NCI-H1436 (cell line): ENCODE data around the gene ZNF225.
"Not testable (repeated sequence)": the region's sequence is repeated elsewhere in the genome, so short reads cannot be mapped to it uniquely, and the experiment has no call there.

ENCODE experiments used
- DNase-seq: peaks from one replicate; lab custom pipeline; 2025; lab: John Stamatoyannopoulos, UW

Gene ZNF225

DNA sequence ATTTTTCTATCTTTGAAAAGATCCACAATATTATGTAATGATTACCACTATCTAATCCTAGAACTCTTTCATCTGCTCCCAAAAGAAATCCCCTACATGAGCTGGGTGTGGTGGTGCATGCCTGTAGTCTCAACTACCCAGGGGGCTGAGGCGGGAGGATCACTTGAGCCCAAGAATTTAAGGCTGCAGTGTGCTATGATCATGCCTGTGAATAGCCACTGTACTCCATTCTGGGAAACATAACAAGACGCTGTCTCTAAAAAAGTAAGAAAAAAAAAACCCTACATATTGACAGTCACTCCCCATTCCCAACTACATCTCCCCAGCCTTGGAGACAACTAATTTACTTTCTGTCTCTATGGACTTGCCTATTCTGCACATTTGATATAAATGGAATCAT lies 50.6 kb downstream of the ZNF225 start:
- DNase-seq, result no peak

DNA sequence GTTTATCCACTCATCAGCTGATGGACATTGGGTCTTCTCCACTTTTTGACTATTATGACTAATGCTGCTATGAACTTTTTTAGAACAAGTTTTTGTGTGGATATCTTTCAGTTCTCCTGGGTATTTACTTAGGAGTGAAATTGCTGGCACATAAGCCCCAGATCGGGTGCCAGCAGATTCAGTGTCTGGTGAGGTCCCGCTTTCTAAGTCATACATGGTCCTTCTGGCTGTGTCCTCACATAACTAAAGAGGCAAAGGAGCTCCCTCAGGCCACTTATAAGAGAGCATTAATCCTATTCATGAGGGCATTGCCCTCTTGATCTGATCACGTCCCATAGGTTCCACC lies 51.1 kb downstream of the ZNF225 start:
- DNase-seq, result no peak

DNA sequence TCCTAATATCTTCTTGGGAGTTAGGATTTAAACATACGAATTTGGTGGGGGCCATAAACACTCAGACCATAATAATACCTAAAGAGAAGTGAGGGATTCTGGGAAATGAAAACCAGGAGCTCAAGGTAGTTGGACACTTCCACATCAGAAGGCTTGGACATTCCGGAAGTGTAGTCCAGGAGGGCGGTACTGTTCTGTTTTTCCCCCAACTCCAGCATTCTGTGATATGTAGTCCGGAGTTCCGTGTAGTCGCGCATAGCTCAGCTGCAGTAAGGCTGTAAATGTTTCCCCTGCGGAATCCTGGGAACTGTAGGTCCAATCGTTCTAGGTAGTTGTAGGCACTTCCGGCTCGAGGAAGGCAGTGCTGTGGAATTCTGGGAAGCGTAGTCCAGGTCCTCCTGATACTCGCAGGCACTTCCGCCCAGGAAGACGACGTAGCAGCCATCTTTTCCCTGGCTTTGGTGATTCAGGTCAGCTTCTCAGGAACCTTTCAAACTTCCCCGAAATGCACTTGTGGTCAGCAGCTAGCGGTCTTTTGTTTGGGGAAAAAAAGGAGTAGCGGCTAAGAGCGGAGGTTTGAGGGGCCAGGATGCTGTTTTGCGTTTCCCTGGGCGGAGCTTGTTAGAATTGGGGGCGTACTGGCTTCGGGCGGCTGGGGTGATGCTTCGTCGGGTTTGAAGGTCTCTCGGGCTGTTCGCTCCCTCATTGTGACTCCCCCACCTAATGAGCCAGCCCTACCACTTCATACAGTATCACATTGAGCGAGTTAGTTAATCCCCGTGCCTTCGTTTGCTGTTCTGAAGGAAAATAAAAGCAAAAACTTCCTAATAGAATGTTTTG lies 51.7 kb downstream of the ZNF225 start, which contains the start of gene ZNF226:
Gene ZNF226, plus strand, starts transcription at position 428 of the 840 bp plus-strand sequence. CDS start 4,981 bp downstream, outside the sequence.
- DNase-seq, result peak; percentile 89

DNA sequence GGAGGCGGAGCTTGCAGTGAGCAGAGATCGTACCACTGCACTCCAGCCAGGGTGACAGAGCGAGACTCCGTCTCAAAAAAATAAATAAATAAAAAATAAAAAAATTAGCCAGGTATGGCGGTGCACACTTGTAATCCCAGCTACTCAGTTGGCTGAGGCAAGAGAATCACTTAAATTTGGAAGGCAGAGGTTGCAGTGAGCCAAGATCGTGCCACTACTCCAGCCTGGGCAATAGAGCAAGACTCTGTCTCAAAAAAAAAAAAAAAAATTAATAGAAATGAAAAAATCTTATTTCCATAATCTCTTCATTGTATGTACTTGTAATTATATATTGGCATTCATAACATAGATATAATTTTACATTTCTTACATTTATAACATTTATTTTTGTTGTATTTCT lies 57.5 kb downstream of the ZNF225 start:
- not testable (repeated sequence) for DNase-seq

DNA sequence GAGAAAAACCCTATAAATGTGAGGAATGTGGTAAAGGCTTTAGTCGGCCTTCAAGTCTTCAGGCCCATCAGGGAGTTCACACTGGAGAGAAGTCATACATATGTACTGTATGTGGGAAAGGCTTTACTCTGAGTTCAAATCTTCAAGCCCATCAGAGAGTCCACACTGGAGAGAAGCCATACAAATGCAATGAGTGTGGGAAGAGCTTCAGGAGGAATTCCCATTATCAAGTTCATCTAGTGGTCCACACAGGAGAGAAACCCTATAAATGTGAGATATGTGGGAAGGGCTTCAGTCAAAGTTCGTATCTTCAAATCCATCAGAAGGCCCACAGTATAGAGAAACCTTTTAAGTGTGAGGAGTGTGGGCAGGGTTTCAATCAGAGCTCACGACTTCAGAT lies 63.4 kb downstream of the ZNF225 start:
- DNase-seq, result no peak

DNA sequence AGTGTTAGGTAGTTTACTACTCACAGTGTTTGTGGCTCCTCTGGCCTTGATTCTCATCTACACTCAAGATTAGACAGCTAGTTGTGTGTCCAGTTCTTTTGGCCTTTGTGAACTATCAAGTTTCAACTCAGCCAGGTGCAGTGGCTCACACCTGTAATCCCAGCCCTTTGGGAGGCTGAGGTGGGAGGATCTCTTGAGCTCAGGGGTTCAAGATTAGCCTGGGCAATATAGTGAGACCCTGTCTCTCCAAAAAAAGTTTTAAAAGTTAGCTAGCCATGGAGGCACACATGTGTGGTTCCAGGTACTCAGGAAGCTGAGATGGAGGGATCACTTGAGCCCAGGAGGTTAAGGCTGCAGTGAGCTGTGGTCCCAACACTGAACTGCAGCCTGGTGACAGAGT lies 67.8 kb downstream of the ZNF225 start:
- DNase-seq, result no peak

DNA sequence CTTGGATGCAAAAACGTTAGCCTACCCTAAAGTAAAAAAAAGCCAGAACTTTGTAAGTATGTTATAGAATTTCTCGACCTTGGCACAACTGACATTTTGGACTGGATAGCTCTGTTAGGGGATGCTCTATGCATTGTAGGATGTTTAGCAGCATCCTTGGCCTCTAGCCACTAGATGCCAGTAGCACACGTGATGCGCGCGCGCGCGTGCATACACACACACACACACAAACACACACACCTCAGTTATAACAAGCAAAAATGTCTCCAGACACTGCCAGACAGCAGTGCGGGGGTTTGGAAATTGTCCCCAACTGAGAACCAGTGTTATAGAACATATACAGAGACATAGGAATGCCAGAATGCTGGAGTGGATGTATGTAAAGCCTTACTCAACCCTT lies 68.9 kb downstream of the ZNF225 start:
- no peak for DNase-seq
